SK-N-SH treated with all-trans-retinoic acid at 6 μM for 48 hours (cell line): ENCODE results near the gene PSRC1.

Experiments used
- ATAC-seq: fragments of 200-7000 bp; cut with Tn5 transposase; 3 replicates; pipeline ENCODE4 v1.9.1; 2020; ENCODE audit warnings: mild to moderate bottlenecking, moderate library complexity
- ARNTL ChIP-seq: fragments of 450-650 bp; formaldehyde crosslinking; IDR thresholded peaks from 2 replicates; pipeline ENCODE4 v1.5.0; 2020; ENCODE audit warnings: low read depth, mild to moderate bottlenecking, moderate library complexity, borderline replicate concordance
- BACH2 ChIP-seq: fragments of 250-450 bp; sonication (Bioruptor Pico); IDR thresholded peaks from 2 replicates; pipeline ENCODE4 v1.9.0; 2021; ENCODE audit warnings: mild to moderate bottlenecking, borderline replicate concordance
- CSDC2 ChIP-seq: fragments of 250-450 bp; sonication (Bioruptor Pico); IDR thresholded peaks from 2 replicates; pipeline ENCODE4 v1.5.0; 2020; ENCODE audit warnings: mild to moderate bottlenecking, moderate library complexity
- ESRRG ChIP-seq: fragments of 250-450 bp; sonication (Bioruptor Pico); IDR thresholded peaks from 2 replicates; pipeline ENCODE4 v1.6.1; 2021; ENCODE audit warnings: mild to moderate bottlenecking
- GLIS3 ChIP-seq: fragments of 250-450 bp; sonication (Bioruptor Pico); IDR thresholded peaks from 2 replicates; pipeline ENCODE4 v1.5.0; 2020; ENCODE audit warnings: mild to moderate bottlenecking, moderate library complexity
- ISL1 ChIP-seq: fragments of 250-450 bp; sonication (Bioruptor Pico); IDR thresholded peaks from 2 replicates; pipeline ENCODE4 v2.1.2; 2022; ENCODE audit warnings: mild to moderate bottlenecking, moderate library complexity
- OSR1 ChIP-seq: fragments of 250-450 bp; sonication (Bioruptor Pico); IDR thresholded peaks from 2 replicates; pipeline ENCODE4 v1.8.0; 2022; ENCODE audit warnings: moderate library complexity, mild to moderate bottlenecking, inconsistent platforms
- RARB ChIP-seq: fragments of 250-450 bp; sonication (Bioruptor Pico); IDR thresholded peaks from 2 replicates; pipeline ENCODE4 v1.8.0; 2021; ENCODE audit warnings: mild to moderate bottlenecking, moderate library complexity
- SNAI2 ChIP-seq: fragments of 250-450 bp; sonication (Bioruptor Pico); IDR thresholded peaks from 2 replicates; pipeline ENCODE4 v1.5.0; 2020; ENCODE audit warnings: mild to moderate bottlenecking, moderate library complexity
- TCF4 ChIP-seq: fragments of 250-450 bp; sonication (Bioruptor Pico); IDR thresholded peaks from 2 replicates; pipeline ENCODE4 v1.8.0; 2021; ENCODE audit warnings: mild to moderate bottlenecking, moderate library complexity, borderline replicate concordance
- TOX ChIP-seq: fragments of 250-450 bp; sonication (Bioruptor Pico); IDR thresholded peaks from 2 replicates; pipeline ENCODE4 v1.8.0; 2021; ENCODE audit warnings: mild to moderate bottlenecking, moderate library complexity, borderline replicate concordance
- ZC3H10 ChIP-seq: fragments of 250-450 bp; sonication (Bioruptor Pico); IDR thresholded peaks from 2 replicates; pipeline ENCODE4 v1.5.1; 2021; ENCODE audit warnings: mild to moderate bottlenecking, moderate library complexity
- ZFP3 ChIP-seq: fragments of 250-450 bp; sonication (Bioruptor Pico); IDR thresholded peaks from 2 replicates; pipeline ENCODE4 v1.5.0; 2020; ENCODE audit warnings: mild to moderate bottlenecking, moderate library complexity
- ZFP30 ChIP-seq: fragments of 450-650 bp; formaldehyde crosslinking; IDR thresholded peaks from 2 replicates; pipeline ENCODE4 v1.5.0; 2022; ENCODE audit warnings: mild to moderate bottlenecking, moderate library complexity
- ZNF565 ChIP-seq: fragments of 450-650 bp; formaldehyde crosslinking; conservative IDR thresholded peaks from 2 replicates; pipeline ENCODE4 v1.5.0; 2020; ENCODE audit warnings: low read depth, mild to moderate bottlenecking, moderate library complexity
- ZNF8 ChIP-seq: fragments of 450-650 bp; formaldehyde crosslinking; IDR thresholded peaks from 2 replicates; pipeline ENCODE4 v1.5.0; 2020; ENCODE audit warnings: mild to moderate bottlenecking, moderate library complexity
- TF ChIP-seq, protein P1 (sequence below): fragments of 250-450 bp; sonication (Bioruptor Pico); IDR thresholded peaks from 2 replicates; pipeline ENCODE4 v1.5.1; 2021; ENCODE audit warnings: mild to moderate bottlenecking, moderate library complexity
- TF ChIP-seq, protein P2 (sequence below): fragments of 250-450 bp; sonication (Bioruptor Pico); IDR thresholded peaks from 2 replicates; pipeline ENCODE4 v1.8.0; 2020; ENCODE audit warnings: mild to moderate bottlenecking, moderate library complexity, borderline replicate concordance
- TF ChIP-seq, protein P3 (sequence below): fragments of 250-450 bp; sonication (Bioruptor Pico); IDR thresholded peaks from 2 replicates; pipeline ENCODE4 v1.5.0; 2020; ENCODE audit warnings: mild to moderate bottlenecking, moderate library complexity
- TF ChIP-seq, protein P4 (sequence below): fragments of 250-450 bp; sonication (Bioruptor Pico); IDR thresholded peaks from 2 replicates; pipeline ENCODE4 v1.8.0; 2021; ENCODE audit warnings: low read depth, mild to moderate bottlenecking, moderate library complexity, borderline replicate concordance
- TF ChIP-seq, protein P5 (sequence below): fragments of 250-450 bp; sonication (Bioruptor Pico); IDR thresholded peaks from 2 replicates; pipeline ENCODE4 v1.5.1; 2020; ENCODE audit warnings: low read depth, mild to moderate bottlenecking, moderate library complexity

Gene PSRC1

DNA sequence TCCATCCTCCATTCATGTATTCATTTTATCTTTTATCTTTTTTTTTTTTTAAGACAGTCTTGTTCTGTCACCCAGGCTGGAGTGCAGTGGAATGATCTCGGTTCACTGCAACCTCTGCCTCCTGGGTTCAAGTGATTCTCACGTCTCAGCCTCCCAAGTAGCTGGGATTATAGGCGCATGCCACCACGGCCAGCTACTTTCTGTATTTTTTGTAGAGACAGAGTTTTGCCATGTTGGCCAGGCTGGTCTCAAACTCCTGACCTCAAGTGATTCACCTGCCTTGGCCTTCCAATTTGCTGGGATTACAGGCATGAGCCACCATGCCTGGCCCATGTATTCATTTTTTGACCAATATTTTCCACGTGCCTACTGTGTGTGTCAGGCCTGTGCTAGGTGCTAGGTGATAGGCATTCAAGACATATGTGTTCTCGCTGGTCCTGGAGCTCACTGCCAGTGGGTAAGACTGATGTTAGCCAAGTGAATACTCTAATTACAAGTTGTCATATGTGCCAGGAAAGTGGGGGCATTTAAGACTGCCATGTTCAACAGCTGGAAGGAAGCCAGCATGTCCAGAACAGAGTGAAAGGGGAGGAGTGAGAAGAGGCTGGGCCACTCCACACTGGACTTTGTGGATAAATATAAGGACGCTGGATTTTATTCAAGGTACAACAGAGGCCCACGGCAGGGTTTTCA lies 38.9 kb downstream of the PSRC1 start:
- TF ChIP-seq ZNF8 (CRISPR knock-in tag) (no peak), ISL1 (CRISPR knock-in tag) (no peak), ZFP30 (CRISPR knock-in tag) (no peak), ZC3H10 (no peak), RARB (no peak), ZFP3 (no peak), SNAI2 (CRISPR knock-in tag) (no peak), ARNTL (CRISPR knock-in tag) (no peak), TCF4 (CRISPR knock-in tag) (no peak)
- TF ChIP-seq, protein P1, sequence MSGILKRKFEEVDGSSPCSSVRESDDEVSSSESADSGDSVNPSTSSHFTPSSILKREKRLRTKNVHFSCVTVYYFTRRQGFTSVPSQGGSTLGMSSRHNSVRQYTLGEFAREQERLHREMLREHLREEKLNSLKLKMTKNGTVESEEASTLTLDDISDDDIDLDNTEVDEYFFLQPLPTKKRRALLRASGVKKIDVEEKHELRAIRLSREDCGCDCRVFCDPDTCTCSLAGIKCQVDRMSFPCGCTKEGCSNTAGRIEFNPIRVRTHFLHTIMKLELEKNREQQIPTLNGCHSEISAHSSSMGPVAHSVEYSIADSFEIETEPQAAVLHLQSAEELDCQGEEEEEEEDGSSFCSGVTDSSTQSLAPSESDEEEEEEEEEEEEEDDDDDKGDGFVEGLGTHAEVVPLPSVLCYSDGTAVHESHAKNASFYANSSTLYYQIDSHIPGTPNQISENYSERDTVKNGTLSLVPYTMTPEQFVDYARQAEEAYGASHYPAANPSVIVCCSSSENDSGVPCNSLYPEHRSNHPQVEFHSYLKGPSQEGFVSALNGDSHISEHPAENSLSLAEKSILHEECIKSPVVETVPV (CRISPR knock-in tag), result no peak
- TF ChIP-seq, protein P2, sequence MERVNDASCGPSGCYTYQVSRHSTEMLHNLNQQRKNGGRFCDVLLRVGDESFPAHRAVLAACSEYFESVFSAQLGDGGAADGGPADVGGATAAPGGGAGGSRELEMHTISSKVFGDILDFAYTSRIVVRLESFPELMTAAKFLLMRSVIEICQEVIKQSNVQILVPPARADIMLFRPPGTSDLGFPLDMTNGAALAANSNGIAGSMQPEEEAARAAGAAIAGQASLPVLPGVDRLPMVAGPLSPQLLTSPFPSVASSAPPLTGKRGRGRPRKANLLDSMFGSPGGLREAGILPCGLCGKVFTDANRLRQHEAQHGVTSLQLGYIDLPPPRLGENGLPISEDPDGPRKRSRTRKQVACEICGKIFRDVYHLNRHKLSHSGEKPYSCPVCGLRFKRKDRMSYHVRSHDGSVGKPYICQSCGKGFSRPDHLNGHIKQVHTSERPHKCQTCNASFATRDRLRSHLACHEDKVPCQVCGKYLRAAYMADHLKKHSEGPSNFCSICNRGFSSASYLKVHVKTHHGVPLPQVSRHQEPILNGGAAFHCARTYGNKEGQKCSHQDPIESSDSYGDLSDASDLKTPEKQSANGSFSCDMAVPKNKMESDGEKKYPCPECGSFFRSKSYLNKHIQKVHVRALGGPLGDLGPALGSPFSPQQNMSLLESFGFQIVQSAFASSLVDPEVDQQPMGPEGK (CRISPR knock-in tag), result no peak
- no peak for ATAC-seq

DNA sequence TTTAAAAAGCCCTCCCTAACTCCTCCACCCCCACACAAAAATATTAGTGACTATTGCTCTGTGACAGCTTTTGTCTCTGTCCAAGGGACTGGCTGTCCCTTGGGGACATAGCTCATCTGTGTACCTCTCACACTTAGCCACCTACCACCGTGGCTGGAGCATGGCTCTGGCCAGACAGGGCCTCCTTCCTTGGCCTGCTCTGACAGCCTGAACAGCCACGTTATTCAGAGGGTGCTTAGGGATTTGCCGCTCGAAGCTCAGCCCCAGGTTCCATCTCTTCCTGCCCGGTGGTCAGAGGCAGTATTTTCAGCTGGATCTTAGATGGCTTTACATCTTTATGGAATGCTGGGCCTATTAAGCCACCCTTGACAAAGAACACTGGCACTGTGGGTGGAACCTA lies 39.7 kb downstream of the PSRC1 start:
- no peak for TF ChIP-seq CSDC2 (CRISPR knock-in tag)
- TF ChIP-seq ZC3H10, result no peak
- TF ChIP-seq TCF4 (CRISPR knock-in tag), result no peak
- no peak for TF ChIP-seq ARNTL (CRISPR knock-in tag)
- no peak for TF ChIP-seq BACH2 (CRISPR knock-in tag)
- ATAC-seq, result no peak

DNA sequence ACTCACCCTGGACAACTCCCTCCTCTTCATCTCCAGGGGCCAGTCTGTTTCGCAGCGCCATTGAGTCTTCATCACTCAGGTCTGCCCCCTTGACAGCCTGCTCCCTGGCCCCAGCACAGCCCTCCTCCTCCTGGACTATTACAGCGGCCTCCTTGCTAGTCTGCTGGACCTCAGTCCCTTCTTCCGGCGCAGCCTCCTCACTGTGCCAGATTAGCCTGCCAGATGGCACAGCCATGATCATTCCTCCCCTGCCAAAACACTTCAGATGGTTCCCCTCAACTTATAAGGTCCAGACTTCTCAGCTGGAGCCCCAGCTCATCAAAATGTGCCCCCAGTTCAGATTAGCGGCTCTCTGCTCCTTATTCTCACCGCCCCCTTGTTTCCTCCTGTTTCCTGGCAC lies 40.6 kb downstream of the PSRC1 start:
- no peak for ATAC-seq
- no peak for TF ChIP-seq RARB
- TF ChIP-seq, protein P3, sequence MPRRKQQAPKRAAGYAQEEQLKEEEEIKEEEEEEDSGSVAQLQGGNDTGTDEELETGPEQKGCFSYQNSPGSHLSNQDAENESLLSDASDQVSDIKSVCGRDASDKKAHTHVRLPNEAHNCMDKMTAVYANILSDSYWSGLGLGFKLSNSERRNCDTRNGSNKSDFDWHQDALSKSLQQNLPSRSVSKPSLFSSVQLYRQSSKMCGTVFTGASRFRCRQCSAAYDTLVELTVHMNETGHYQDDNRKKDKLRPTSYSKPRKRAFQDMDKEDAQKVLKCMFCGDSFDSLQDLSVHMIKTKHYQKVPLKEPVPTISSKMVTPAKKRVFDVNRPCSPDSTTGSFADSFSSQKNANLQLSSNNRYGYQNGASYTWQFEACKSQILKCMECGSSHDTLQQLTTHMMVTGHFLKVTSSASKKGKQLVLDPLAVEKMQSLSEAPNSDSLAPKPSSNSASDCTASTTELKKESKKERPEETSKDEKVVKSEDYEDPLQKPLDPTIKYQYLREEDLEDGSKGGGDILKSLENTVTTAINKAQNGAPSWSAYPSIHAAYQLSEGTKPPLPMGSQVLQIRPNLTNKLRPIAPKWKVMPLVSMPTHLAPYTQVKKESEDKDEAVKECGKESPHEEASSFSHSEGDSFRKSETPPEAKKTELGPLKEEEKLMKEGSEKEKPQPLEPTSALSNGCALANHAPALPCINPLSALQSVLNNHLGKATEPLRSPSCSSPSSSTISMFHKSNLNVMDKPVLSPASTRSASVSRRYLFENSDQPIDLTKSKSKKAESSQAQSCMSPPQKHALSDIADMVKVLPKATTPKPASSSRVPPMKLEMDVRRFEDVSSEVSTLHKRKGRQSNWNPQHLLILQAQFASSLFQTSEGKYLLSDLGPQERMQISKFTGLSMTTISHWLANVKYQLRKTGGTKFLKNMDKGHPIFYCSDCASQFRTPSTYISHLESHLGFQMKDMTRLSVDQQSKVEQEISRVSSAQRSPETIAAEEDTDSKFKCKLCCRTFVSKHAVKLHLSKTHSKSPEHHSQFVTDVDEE (CRISPR knock-in tag), result no peak
- TF ChIP-seq, protein P4, sequence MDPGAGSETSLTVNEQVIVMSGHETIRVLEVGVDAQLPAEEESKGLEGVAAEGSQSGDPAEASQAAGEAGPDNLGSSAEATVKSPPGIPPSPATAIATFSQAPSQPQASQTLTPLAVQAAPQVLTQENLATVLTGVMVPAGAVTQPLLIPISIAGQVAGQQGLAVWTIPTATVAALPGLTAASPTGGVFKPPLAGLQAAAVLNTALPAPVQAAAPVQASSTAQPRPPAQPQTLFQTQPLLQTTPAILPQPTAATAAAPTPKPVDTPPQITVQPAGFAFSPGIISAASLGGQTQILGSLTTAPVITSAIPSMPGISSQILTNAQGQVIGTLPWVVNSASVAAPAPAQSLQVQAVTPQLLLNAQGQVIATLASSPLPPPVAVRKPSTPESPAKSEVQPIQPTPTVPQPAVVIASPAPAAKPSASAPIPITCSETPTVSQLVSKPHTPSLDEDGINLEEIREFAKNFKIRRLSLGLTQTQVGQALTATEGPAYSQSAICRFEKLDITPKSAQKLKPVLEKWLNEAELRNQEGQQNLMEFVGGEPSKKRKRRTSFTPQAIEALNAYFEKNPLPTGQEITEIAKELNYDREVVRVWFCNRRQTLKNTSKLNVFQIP (CRISPR knock-in tag), result no peak
- no peak for TF ChIP-seq GLIS3 (CRISPR knock-in tag)
- TF ChIP-seq, protein P2 (CRISPR knock-in tag), result no peak
- TF ChIP-seq ZNF565 (CRISPR knock-in tag), result no peak
- TF ChIP-seq SNAI2 (CRISPR knock-in tag), result no peak
- TF ChIP-seq, protein P1 (CRISPR knock-in tag), result no peak
- TF ChIP-seq, protein P5, sequence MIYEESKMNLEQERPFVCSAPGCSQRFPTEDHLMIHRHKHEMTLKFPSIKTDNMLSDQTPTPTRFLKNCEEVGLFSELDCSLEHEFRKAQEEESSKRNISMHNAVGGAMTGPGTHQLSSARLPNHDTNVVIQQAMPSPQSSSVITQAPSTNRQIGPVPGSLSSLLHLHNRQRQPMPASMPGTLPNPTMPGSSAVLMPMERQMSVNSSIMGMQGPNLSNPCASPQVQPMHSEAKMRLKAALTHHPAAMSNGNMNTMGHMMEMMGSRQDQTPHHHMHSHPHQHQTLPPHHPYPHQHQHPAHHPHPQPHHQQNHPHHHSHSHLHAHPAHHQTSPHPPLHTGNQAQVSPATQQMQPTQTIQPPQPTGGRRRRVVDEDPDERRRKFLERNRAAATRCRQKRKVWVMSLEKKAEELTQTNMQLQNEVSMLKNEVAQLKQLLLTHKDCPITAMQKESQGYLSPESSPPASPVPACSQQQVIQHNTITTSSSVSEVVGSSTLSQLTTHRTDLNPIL (CRISPR knock-in tag), result no peak
- TF ChIP-seq CSDC2 (CRISPR knock-in tag), result no peak
- TF ChIP-seq ZFP3, result no peak
- no peak for TF ChIP-seq ZC3H10
- no peak for TF ChIP-seq OSR1
- TF ChIP-seq ESRRG (CRISPR knock-in tag), result no peak
- no peak for TF ChIP-seq TOX (CRISPR knock-in tag)
- TF ChIP-seq ZFP30 (CRISPR knock-in tag), result no peak
